Neural crest cell (in vitro differentiated cells): Measurements from ENCODE around the gene PLXNC1. TPM values are rescaled to one million over a fixed set of nuclear protein-coding genes. Genes with fewer than 3 reads are reported as not detected.

Experiments used
- DNase-seq: peaks from one replicate; pipeline ENCODE4 v3.0.0; 2021; ENCODE audit warnings: low read depth, mixed read lengths, low spot score
- H3K27ac Mint-ChIP-seq: one replicate; pipeline ENCODE4 v1.8.0; 2021; ENCODE audit warnings: mild to moderate bottlenecking, mixed read lengths; ENCODE audit not compliant: unreplicated experiment
- H3K27me3 Mint-ChIP-seq: 2 replicates; pipeline ENCODE4 v1.8.0; 2021; ENCODE audit warnings: low read depth, mild to moderate bottlenecking, mixed read lengths
- H3K36me3 Mint-ChIP-seq: 2 replicates; pipeline ENCODE4 v1.8.0; 2021; ENCODE audit warnings: low read depth, mild to moderate bottlenecking, mixed read lengths
- H3K4me1 Mint-ChIP-seq: 2 replicates; pipeline ENCODE4 v1.8.0; 2021; ENCODE audit warnings: mixed read lengths
- H3K4me3 Mint-ChIP-seq: one replicate; pipeline ENCODE4 v1.8.0; 2021; ENCODE audit warnings: mild to moderate bottlenecking, mixed read lengths
- H3K9me3 Mint-ChIP-seq: 2 replicates; pipeline ENCODE4 v1.8.0; 2021; ENCODE audit warnings: mixed read lengths
- CTCF ChIP-seq: fragments of 200-600 bp; sonication (generic); conservative IDR thresholded peaks from 2 replicates; pipeline ENCODE4 v1.5.0; 2021; ENCODE audit warnings: antibody characterized with exemption, mild to moderate bottlenecking
- total RNA-seq: library from RNA; stranded (reverse); gene quantifications from 2 replicates; pipeline ENCODE4 v1.2.1, GENCODE V29; 2021

PLXNC1 gene
- total RNA-seq, 1 donor from 2014 or later = 5.8 TPM

- H3K9me3 Mint-ChIP-seq = peaks cover 3% of the 10 kb centered on the region
- H3K27ac Mint-ChIP-seq = no peak overlapping the region
- H3K4me3 Mint-ChIP-seq = no peak overlapping the region
- peaks cover 4% of the 10 kb centered on the region for H3K4me1 Mint-ChIP-seq
- H3K27me3 Mint-ChIP-seq = peaks cover 13% of the 10 kb centered on the region
- TF ChIP-seq CTCF = peak; percentile 84
- DNase-seq = peak; percentile 23
- H3K36me3 Mint-ChIP-seq = no peaks in the 10 kb centered on the region
Observed at GRCh38 chr12:94133964-94134795, 14.2 kb upstream of the PLXNC1 start.

- no peak for DNase-seq
- H3K36me3 Mint-ChIP-seq = no peaks in the 10 kb centered on the region
- no peak overlapping the region for H3K27ac Mint-ChIP-seq
- TF ChIP-seq CTCF = no peak
- no peak overlapping the region for H3K4me3 Mint-ChIP-seq
- H3K4me1 Mint-ChIP-seq = peaks cover 4% of the 10 kb centered on the region
- no peaks in the 10 kb centered on the region for H3K9me3 Mint-ChIP-seq
- H3K27me3 Mint-ChIP-seq = peaks cover 10% of the 10 kb centered on the region
Observed at GRCh38 chr12:94135896-94136295, 12.5 kb upstream of the PLXNC1 start.

GRCh38 chr12:94139816-94140215 is 8.6 kb upstream of the PLXNC1 start:
- no peaks in the 10 kb centered on the region for H3K9me3 Mint-ChIP-seq
- no peak for TF ChIP-seq CTCF
- peaks cover 21% of the 10 kb centered on the region for H3K27me3 Mint-ChIP-seq
- no peak overlapping the region for H3K4me3 Mint-ChIP-seq
- no peaks in the 10 kb centered on the region for H3K36me3 Mint-ChIP-seq
- no peaks in the 10 kb centered on the region for H3K4me1 Mint-ChIP-seq
- H3K27ac Mint-ChIP-seq = no peak overlapping the region
- no peak for DNase-seq

- Mint-ChIP-seq H3K4me3 (no peak overlapping the region), H3K4me1 (peaks cover 1% of the 10 kb centered on the region), H3K27ac (no peak overlapping the region), H3K9me3 (no peaks in the 10 kb centered on the region), H3K36me3 (no peaks in the 10 kb centered on the region), H3K27me3 (peaks cover 24% of the 10 kb centered on the region)
- peak; percentile 45 for TF ChIP-seq CTCF
- peak; percentile 16 for DNase-seq
Observed at GRCh38 chr12:94140556-94140955, 7.8 kb upstream of the PLXNC1 start.

GRCh38 chr12:94141004-94141764 is 7.2 kb upstream of the PLXNC1 start:
- H3K27ac Mint-ChIP-seq = no peak overlapping the region
- peaks cover 30% of the 10 kb centered on the region for H3K27me3 Mint-ChIP-seq
- H3K4me1 Mint-ChIP-seq = peaks cover 4% of the 10 kb centered on the region
- TF ChIP-seq CTCF = no peak
- no peaks in the 10 kb centered on the region for H3K9me3 Mint-ChIP-seq
- no peak overlapping the region for H3K4me3 Mint-ChIP-seq
- H3K36me3 Mint-ChIP-seq = no peaks in the 10 kb centered on the region
- no peak for DNase-seq
